GM18526 (cell line): Measurements from ENCODE around the gene ZNF223.

Experiments used
- POLR2A ChIP-seq: IDR thresholded peaks from 3 replicates; pipeline ENCODE4 v1.6.1; 2011; ENCODE audit not compliant: insufficient read length; ENCODE audit errors: extremely low read depth

ZNF223 gene

DNA sequence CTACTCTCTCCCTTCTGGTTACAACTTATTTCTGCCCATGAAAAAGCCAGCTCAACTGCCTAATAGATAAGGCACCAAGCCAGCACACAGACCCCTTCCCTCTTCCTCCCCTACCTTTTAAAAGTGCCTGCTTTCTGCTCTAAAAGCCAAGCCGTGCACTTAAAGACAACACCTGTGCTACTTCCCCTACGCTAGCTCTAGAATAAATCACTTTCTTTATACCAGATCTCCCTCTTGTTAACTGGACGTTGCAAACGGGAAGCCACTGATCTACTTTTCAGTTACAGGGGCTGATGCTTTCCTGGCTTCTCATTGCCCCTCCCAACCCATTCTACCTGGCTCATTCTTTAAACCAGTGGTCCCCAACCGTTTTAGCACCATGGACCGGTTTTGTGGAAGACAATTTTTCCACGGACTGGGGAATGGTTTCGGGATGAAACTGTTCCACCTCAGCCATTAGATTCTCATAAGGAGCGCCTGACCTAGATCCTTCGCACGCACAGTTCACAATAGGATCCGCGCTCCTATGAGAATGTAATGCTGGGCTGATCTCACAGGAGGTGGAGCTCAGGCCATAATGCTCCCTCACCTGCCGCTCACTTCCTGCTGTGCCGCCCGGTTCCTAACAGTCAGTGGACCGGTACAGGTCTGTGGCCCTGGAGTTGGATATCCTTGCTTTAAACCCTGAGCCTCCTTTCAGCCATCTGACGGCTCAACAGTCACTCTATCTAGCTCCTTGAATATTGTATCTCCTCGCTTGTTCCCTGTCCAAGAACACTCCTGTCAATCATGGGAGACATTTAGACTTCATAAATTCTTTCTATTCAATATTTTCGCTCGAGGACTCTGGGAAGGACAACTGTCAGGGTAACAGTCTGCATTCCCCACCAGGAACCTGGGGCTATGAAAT lies 841 bp upstream of the ZNF223 start:
- no peak for TF ChIP-seq POLR2A

DNA sequence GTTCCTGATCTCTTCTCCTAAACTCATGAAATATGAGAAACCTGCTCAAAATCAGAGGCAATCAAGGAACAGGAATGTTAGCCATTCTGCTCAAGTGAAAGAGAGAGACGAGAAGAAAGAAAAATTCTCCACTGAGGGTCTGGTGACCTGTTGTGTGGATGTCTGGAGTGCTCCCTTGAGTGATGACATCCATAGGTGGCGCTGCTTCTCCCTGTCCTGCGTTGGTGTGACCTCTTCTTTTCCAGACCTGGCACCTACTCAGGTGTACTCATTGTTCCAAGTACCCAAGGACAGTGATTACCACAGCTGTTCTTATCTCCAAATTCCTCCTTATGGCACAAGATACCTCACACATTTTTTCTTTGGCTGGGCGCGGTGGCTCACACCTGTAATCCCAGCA lies 4.0 kb downstream of the ZNF223 start:
- no peak for TF ChIP-seq POLR2A

DNA sequence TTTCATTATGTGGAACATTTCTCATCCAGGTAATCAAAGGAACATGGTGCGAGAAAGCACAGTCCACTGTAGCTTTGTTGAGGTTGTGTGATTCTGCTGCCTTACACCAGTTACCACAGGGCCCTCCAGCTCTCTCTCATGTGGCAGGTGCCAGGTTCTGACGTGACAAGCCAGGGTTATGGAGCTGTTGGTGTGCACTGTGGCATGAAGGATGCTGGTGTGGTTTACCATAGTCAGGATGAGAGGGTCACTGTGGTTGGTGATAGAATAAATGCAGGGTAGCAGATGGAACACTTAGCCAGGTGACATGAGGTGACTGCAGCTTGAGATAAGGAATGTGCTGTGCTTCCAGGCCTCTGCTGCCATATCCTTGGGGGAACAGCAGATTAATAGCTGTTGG lies 7.4 kb downstream of the ZNF223 start:
- no peak for TF ChIP-seq POLR2A

DNA sequence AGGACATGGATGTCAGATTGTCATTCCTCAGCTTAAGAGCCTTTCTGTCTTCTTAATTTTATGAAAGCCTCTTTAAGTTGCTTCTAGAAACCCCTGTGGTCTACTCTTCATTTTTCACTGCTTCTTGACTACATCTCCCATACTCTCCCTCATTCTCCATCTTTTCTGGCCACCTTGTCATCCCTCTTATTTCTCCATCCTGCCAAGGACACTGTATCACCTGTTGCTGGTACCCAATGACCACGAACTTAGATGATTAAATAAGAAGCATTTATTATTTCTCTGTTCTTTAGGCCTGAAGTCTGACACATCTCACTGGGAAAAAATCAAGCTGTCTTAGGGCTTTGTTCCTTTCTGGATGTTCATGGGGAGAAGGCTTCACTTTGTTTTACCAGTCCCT lies 9.2 kb downstream of the ZNF223 start:
- TF ChIP-seq POLR2A = no peak

DNA sequence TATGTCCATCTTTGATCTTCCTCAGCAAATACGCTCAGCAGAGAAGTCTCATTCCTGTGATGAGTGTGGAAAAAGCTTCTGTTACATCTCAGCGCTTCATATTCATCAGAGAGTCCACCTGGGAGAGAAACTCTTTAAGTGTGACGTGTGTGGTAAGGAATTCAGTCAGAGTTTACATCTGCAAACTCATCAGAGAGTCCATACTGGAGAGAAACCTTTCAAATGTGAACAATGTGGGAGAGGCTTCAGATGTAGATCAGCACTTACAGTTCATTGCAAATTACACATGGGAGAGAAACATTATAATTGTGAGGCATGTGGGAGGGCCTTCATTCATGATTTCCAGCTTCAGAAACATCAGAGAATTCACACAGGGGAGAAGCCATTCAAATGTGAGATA lies 14.5 kb downstream of the ZNF223 start:
- TF ChIP-seq POLR2A = no peak

DNA sequence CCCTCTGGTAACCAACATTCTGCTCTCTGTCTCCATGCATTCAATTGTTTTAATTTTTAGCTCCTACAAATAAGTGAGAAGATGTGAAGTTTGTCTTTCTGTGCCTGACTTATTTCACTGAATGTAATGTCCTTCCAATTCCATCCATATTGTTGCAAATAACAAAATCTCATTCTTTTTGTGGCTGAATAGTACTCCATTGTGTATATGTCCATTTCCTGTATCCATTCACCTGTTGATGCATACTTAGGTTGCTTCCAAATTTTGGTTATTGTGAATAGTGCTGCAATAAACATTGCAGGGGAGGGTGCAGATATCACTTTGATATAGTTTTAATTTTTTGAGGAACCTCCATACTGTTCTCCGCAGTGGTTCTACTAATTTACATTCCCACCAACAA lies 17.6 kb downstream of the ZNF223 start:
- no peak for TF ChIP-seq POLR2A

DNA sequence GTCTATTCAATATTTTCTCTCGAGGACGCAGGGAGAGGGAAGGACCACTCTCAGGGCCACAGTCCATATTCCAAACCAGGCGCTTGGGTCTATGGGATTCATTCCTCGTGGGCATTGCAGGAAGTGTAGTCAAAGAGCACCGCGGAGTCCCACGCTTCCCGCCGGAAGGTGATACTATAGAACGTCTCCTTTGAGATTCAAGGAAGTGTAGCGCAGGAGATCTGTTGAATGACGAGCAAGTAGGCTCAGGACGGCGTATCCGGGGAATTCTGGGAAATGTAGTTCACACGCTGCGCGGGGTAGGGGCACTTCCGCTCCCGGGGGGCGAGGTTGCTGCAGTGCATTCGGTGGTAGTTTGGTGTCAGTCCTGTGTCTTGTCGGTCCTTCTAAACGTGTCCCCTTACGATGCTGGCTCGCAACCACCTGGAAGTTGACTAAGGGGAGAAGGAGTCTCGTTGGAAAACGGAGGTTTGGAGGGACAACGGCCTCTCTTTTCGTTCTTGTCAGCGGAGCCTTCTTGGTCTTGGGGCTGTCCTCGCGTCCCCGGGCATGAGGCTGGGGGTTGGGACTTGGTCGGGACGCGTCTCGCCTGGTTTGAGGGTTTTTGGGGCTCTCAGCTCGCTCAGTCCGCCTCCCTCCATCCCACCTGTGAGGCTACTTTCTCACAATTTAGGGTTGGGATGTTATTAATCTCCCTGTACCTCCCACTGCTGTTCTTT lies 20.1 kb downstream of the ZNF223 start, which contains the start of gene ZNF284:
TSS of gene ZNF284 (plus strand) at position 336 of the 719 bp plus-strand sequence. CDS start 4,231 bp downstream, outside the sequence.
- TF ChIP-seq POLR2A = peak; percentile 56

DNA sequence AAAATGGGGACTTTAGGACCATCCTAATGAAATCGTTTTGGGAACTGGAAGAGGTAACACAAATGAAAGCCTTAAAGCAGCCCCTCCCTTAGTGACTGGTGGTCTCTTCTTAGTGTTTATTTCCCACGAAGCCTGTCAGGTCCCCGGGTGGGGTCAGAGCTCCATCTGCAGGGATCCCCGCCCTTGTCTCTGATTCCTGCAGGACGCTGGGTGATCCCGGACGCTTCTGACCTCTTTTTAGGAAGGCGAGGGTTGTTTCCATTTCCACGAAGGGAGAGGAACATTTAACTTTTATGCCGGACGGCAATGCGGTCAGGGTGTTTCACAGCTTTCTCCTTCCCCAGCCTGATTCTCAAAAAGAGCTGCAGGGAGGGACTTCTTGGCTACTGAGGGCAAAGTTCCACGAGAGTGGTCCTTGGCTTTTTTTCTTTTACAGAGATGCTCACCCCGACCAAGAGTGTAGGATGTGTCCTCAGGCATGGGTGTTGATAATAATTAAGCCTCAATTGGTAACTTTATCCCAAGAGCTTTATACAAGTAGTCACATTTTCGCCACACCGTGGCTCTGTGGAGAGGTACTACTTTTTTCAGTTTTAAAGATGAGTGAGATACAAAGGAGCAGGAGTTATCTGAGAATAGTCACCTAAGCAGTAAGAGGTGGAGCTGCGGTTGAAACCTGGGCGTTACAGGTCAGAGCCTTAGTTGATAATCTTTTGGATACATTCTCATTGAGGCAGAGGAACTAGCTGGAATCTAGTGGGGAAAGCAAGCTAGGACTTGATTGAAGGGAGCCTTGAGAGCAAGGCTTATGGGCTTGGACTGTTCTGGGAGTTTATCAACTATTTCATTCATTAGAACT lies 20.9 kb downstream of the ZNF223 start:
- TF ChIP-seq POLR2A = no peak

DNA sequence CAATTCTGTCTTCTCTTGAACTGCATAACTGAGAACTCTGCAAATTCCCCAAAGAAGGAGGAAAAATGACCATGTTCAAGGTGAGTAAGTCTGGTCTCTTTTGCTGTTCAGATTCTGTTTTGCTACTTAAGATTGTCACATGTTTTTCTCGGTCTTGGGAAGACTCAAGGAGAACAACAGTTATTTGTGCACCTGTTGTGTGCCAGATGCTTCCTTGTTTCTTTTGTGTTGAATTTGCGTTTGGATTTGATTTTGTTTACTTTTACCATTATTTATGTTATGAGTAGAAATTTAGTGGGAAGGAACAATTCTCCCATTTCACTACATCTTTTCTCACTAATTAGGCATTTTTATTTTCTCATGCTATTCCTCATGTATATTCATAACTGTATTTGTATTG lies 24.5 kb downstream of the ZNF223 start:
- no peak for TF ChIP-seq POLR2A

DNA sequence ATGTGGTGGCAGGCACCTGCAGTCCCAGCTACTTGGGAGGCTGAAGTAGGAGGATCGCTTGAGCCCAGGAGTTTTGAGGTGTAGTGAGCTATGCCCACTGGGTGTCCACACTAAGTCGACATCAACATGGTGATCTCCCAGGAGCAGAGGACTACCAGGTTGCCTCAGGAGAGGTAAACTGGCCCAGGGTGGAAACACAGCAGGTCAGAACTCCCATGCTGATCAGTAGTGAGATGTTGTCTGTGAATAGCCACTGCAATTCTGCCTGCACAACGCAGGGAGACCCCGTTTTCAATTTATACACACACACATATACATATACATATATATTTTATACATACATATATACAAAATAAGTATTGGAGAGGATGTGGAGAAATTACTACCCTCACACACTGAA lies 40.3 kb downstream of the ZNF223 start:
- TF ChIP-seq POLR2A = no peak

DNA sequence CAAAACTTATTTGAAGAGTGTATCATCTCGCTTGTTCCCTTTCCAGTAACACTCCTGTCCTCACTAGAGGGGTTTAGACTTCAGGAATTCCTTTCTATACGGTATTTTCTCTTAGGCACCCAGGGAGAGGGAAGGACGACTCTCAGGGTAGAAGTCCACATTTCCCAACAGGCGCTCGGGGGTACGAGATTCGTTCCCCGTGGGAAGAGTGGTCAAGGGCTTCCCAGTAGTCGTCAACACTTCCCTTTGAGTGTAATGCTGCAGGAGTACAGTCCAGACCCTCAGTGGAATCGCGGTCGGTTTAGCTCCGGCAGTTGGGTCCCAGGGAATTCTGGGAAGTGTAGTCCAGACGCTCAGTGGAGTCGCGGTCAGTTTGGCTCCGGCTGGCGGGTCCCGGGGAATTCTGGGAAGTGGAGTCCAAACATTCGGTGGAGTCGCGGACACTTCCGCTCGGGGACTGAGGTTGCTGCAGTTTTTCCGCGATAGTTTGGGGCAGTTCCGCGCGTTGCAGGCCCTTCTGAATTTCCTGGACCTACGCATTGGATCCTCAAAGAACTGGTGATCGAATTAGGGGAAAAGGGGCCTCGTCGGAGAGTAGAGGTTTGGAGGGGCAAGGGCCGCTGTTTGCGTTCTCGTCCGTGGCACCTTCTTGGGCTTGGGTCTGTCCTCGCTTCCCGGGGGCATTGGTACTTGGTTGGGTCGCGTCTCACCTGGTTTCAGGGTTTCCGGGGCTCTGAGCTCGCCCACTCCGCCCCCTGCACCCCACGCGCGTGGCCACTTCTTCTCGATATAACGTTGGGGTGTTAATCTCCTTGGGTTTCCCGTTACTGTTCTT lies 42.3 kb downstream of the ZNF223 start, which contains the start of gene ZNF224:
TSS of gene ZNF224 (plus strand) at position 431 of the 835 bp plus-strand sequence. CDS start 3,513 bp downstream, outside the sequence.
- TF ChIP-seq POLR2A = no peak

DNA sequence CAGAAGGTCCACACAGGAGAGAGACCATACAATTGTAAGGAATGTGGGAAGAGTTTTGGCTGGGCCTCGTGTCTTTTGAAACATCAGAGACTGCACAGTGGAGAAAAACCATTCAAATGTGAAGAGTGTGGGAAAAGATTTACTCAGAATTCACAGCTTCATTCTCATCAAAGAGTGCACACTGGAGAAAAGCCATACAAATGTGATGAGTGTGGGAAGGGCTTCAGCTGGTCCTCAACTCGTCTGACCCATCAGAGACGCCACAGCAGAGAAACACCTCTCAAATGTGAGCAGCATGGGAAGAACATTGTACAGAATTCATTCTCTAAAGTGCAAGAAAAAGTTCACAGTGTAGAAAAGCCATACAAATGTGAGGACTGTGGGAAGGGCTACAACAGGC lies 55.9 kb downstream of the ZNF223 start:
- no peak for TF ChIP-seq POLR2A

DNA sequence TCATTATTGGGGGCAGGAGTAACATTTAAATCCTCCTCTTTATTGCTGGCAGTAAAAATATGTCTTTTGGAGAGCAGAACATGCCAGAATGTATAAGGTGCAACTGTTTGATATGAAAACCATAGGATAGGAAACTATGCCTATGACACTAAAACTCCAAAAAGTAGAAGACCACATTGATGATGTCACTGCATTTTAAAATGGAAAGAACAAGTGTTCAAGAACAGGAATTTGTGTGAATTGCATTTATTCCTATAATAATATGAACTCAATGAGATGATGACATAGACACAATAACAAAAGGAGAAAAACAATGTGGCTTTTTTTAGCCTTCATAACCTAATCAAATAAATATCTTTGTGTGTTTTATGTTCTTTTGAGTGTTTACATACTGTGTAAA lies 57.6 kb downstream of the ZNF223 start:
- no peak for TF ChIP-seq POLR2A

DNA sequence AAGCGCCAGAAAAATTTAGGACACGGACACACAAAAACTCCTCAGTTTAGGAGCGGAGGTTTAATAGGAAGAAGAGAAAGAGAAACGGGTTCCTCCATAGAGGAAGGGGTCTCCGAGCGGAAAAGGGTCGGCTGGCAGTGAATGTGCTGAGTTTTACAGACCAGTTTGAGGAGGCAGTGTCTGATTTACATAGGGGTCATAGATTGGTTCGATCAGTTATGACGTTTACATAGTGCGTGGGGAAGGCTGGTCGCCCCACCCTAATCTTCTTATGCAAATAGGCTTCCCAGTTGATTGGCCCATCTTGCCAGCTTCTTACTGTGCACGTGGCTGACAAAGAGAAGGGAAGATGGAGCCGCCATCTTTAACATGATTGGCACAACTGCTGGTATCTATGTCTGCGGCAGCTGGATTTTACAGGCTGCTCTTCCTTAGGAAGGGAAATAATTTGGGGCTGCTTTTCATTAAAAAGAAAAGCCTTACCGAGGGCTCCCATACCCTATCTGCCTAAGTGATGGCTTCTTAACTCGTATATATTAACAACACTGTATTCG lies 60.2 kb downstream of the ZNF223 start:
- TF ChIP-seq POLR2A = no peak
